CD4-positive, alpha-beta T cell (primary cell): ENCODE results near the gene BABAM2. TPM values are rescaled to one million over a fixed set of nuclear protein-coding genes. Genes with fewer than 3 reads are reported as not detected.

Experiments used
- ATAC-seq: fragments of 200-7000 bp; cut with Tn5 transposase; one replicate; pipeline ENCODE4 v1.10.0; 2022; ENCODE audit warnings: mild to moderate bottlenecking; ENCODE audit not compliant: poor library complexity
- CTCF ChIA-PET: fragments of 350-600 bp; sonication (Branson Sonifier 250); formaldehyde crosslinking; loops from one replicate; lab custom pipeline; 2021; ENCODE audit warnings: antibody characterized with exemption, inconsistent platforms; lab: Charles Lee
- POLR2A ChIA-PET: fragments of 350-600 bp; sonication (Branson Sonifier 250); formaldehyde crosslinking; loops from one replicate; lab custom pipeline; 2021; ENCODE audit warnings: antibody characterized with exemption, inconsistent platforms; lab: Charles Lee
- DNase-seq, 14 experiments: peaks; one replicate each; pipeline ENCODE4 v3.0.0-alpha.2; 2013 to 2020; ENCODE audit warnings: mixed read lengths in 2 of 14
- H3K27ac ChIP-seq, 2 donors: one replicate each; pipeline versions ENCODE4 v1.5.1 to v1.7.0; 2013; ENCODE audit warnings: low read length in 2 of 2, low read depth in 1 of 2, mild to moderate bottlenecking in 1 of 2
- H3K27me3 ChIP-seq, 2 experiments: 1 replicate in 1 of 2; 2 replicates in 1 of 2; pipeline versions ENCODE4 v1.6.1 to v1.7.0; 2013; ENCODE audit warnings: low read length in 2 of 2, control low read depth in 1 of 2, mild to moderate bottlenecking in 1 of 2, moderate library complexity in 1 of 2; ENCODE audit not compliant: insufficient read depth in 2 of 2, control insufficient read depth in 1 of 2
- H3K36me3 ChIP-seq: one replicate; pipeline ENCODE4 v1.6.1; 2013; ENCODE audit warnings: low read length, control low read depth; ENCODE audit not compliant: insufficient read depth
- H3K4me1 ChIP-seq: one replicate; pipeline ENCODE4 v1.6.1; 2013; ENCODE audit warnings: low read length, control low read depth; ENCODE audit not compliant: insufficient read depth
- H3K4me3 ChIP-seq: one replicate; pipeline ENCODE4 v1.5.1; 2013; ENCODE audit warnings: mild to moderate bottlenecking, low read length, moderate library complexity
- H3K9me3 ChIP-seq, 2 experiments: 1 replicate in 1 of 2; 2 replicates in 1 of 2; pipeline versions ENCODE4 v1.6.1 to v1.7.0; 2013; ENCODE audit warnings: low read length in 2 of 2, mild to moderate bottlenecking in 2 of 2, control low read depth in 1 of 2, moderate library complexity in 1 of 2; ENCODE audit not compliant: control insufficient read depth in 1 of 2, insufficient read depth in 1 of 2
- H3K27ac Mint-ChIP-seq: one replicate; pipeline ENCODE4 v1.8.0; 2020; ENCODE audit warnings: mixed read lengths
- H3K27me3 Mint-ChIP-seq: one replicate; pipeline ENCODE4 v1.8.0; 2021; ENCODE audit warnings: mixed read lengths
- H3K36me3 Mint-ChIP-seq: one replicate; pipeline ENCODE4 v1.8.0; 2021; ENCODE audit warnings: low read depth, mixed read lengths
- H3K4me1 Mint-ChIP-seq: one replicate; pipeline ENCODE4 v1.8.0; 2021; ENCODE audit warnings: low read depth, mixed read lengths
- H3K4me3 Mint-ChIP-seq: one replicate; pipeline ENCODE4 v1.8.0; 2020; ENCODE audit warnings: mild to moderate bottlenecking, mixed read lengths
- H3K9me3 Mint-ChIP-seq: one replicate; pipeline ENCODE4 v1.8.0; 2020; ENCODE audit warnings: mixed read lengths
- CTCF ChIP-seq: fragments of 200-600 bp; IDR thresholded peaks from one replicate; pipeline ENCODE4 v1.8.0; 2022; ENCODE audit warnings: antibody characterized with exemption, mild to moderate bottlenecking
- intact Hi-C, 2 experiments: fragments of 100-400 bp; cut with DNase I in 1 of 2; cut with micrococcal nuclease in 1 of 2; formaldehyde crosslinking; loops; one replicate each; pipeline versions ENCODE4 v1.15.1 to v1.9.0; 2023 to 2025; cut with DNase I, micrococcal nuclease
- total RNA-seq, 174 experiments: library from RNA in 2 of 174; stranded (reverse) in 2 of 174; gene quantifications; one replicate each; pipeline ENCODE4 v1.2.3 and lab custom pipeline; 2021 to 2026

BABAM2 gene
- total RNA-seq, 2 experiments from 2014 or later = 29.2 to 32.8 TPM

- TF ChIP-seq CTCF = no peak
- Histone ChIP-seq H3K4me1 (no peaks in the 10 kb centered on the region), H3K9me3 (no peaks in the 10 kb centered on the region), H3K36me3 (no peaks in the 10 kb centered on the region), H3K27me3 (no peaks in the 10 kb centered on the region), H3K4me3 (no peak overlapping the region), H3K27ac (no peak overlapping the region)
- intact Hi-C loops = no loop called here
- no peak for DNase-seq
- Mint-ChIP-seq H3K36me3 (peaks cover 13% of the 10 kb centered on the region), H3K4me3 (no peak overlapping the region), H3K27ac (no peak overlapping the region), H3K27me3 (no peaks in the 10 kb centered on the region), H3K4me1 (no peaks in the 10 kb centered on the region), H3K9me3 (no peaks in the 10 kb centered on the region)
- no peak for ATAC-seq
- ChIA-PET CTCF (no interaction called here), POLR2A (no interaction called here)
These were observed 373.2 kb downstream of the BABAM2 start for GRCh38 chr2:28263690-28264089.

- Mint-ChIP-seq H3K4me1 (peaks cover 7% of the 10 kb centered on the region), H3K27me3 (no peaks in the 10 kb centered on the region), H3K9me3 (no peaks in the 10 kb centered on the region), H3K36me3 (peaks cover 11% of the 10 kb centered on the region), H3K4me3 (no peak overlapping the region), H3K27ac (no peak overlapping the region)
- ChIA-PET POLR2A (no interaction called here), CTCF (no interaction called here)
- H3K36me3 ChIP-seq = no peaks in the 10 kb centered on the region
- DNase-seq (no peak), ATAC-seq (no peak)
- H3K4me1 ChIP-seq = peaks cover 4% of the 10 kb centered on the region
- intact Hi-C loops = no loop called here
- H3K4me3 ChIP-seq = no peak overlapping the region
- H3K27ac ChIP-seq = no peak overlapping the region
- H3K9me3 ChIP-seq = no peaks in the 10 kb centered on the region
- no peaks in the 10 kb centered on the region for H3K27me3 ChIP-seq
- TF ChIP-seq CTCF = no peak
These were observed 376.8 kb downstream of the BABAM2 start for GRCh38 chr2:28267282-28267681.

GRCh38 chr2:28268386-28268785 is 377.9 kb downstream of the BABAM2 start:
- Histone ChIP-seq H3K27ac (no peak overlapping the region), H3K4me3 (no peak overlapping the region), H3K27me3 (no peaks in the 10 kb centered on the region), H3K4me1 (peaks cover 4% of the 10 kb centered on the region), H3K9me3 (no peaks in the 10 kb centered on the region), H3K36me3 (no peaks in the 10 kb centered on the region)
- Mint-ChIP-seq H3K27me3 (no peaks in the 10 kb centered on the region), H3K9me3 (no peaks in the 10 kb centered on the region), H3K4me1 (peaks cover 7% of the 10 kb centered on the region), H3K36me3 (peaks cover 10% of the 10 kb centered on the region), H3K4me3 (no peak overlapping the region), H3K27ac (no peak overlapping the region)
- no peak for TF ChIP-seq CTCF
- CTCF ChIA-PET = interaction anchor here (0.6 kb wide), 1 partner anchor 148 kb away, joined by 3 read pairs; no protein-coding TSS in a partner anchor
- ATAC-seq = no peak
- POLR2A ChIA-PET = no interaction called here
- intact Hi-C loops = no loop called here
- no peak for DNase-seq
